ENCODE data around the gene PIP4K2C.
"Not testable (repeated sequence)": the region's sequence is repeated elsewhere in the genome, so short reads cannot be mapped to it uniquely, and the experiment has no call there.

Gene PIP4K2C

GRCh38 chr12:57586832-57587429, 4.1 kb upstream of the PIP4K2C start:
- DNase-seq (ENCODE audit: insufficient read length, low spot score) (no peak), FAIRE-seq (no peak)
- TF ChIP-seq CTCF (IDR thresholded peaks at IDR 0.05; ENCODE audit: insufficient read depth, missing control alignments) = no peak

DNA sequence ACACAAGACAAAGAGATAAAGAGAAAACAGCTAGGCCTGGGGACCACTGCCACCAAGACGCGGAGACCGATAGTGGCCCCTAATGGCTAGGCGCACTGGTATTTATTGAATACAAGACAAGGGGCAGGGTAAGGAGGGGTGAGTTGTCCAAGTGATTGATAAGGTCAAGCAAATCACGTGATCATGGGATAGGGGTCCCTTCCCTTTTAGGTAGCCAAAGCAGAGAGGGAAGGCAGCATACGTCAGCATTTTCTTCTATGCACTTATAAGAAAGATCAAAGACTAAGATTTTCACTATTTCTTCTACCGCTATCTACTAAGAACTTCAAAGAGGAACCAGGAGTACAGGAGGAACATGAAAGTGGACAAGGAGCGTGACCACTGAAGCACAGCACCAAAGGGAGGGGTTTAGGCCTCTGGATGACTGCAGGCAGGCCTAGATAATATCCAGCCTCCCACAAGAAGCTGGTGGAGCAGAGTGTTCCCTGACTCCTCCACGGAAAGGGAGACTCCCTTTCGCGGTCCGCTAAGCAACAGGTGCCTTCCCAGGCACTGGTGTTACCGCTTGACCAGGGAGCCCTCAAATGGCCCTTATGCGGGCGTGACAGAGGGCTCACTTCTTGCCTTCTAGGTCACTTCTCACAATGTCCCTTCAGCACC, 1.9 kb upstream of the PIP4K2C start:
- not testable (repeated sequence) for FAIRE-seq

DNA sequence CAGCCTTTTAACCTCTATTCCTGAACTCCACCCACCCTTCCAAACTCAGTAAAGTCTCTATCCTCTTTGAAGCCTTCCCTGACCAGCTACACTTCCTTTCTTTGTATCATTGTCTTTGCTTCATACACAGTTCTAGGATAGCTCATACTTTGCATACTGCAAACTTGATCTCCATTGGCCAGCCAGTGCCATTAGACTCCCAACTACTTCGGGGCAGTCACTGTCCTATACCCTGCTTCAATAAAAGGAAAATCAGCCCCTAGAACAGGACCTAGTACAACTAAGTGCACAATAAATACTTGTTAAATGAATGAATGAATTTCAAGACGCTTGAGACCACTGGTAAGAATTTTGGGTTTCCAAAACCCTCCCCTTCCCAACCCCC, 521 bp upstream of the PIP4K2C start:
- no peak for TF ChIP-seq CTCF (IDR thresholded peaks at IDR 0.05; ENCODE audit: insufficient read depth, missing control alignments)
- no peak for DNase-seq (ENCODE audit: insufficient read length, low spot score)
- no peak for FAIRE-seq

More for the DNA sequence above, 1.9 kb upstream of the PIP4K2C start:
- DNase-seq (ENCODE audit: insufficient read length, low spot score) = not testable (repeated sequence)

DNA sequence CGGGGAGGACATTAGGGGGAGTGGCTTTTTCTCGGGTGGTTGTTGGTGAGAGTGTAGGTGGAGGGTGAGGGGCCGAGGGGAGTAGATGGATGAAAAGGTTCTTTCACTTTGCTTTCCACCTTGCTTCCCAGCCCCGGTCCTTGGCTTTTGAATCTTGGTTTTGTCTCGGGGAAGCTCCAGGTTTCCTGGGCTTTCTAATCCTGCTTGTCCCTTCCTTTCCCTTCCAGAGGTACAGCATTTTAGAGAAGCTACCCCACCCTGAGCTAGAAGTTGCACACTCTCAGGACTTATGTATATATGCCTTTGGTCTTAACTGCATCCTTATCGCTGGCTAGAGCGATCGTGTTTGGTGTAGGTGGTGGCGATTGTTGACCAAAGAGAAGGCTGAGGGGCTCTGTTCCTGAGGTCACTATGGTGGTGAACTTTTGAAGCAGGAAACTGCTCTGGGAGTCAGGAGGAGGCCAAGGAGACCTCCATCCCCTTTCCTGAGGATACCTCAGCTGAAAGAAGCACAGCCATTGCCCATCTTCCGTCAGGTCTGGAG, 862 bp downstream of the PIP4K2C start:
- TF ChIP-seq CTCF (IDR thresholded peaks at IDR 0.05; ENCODE audit: insufficient read depth, missing control alignments) = no peak
- DNase-seq (ENCODE audit: insufficient read length, low spot score) (no peak), FAIRE-seq (no peak)

GRCh38 chr12:57592551-57593165, 1.7 kb downstream of the PIP4K2C start:
- no peak for TF ChIP-seq CTCF (IDR thresholded peaks at IDR 0.05; ENCODE audit: insufficient read depth, missing control alignments)
- DNase-seq (ENCODE audit: insufficient read length, low spot score) (no peak), FAIRE-seq (no peak)

GRCh38 chr12:57593187-57593586, 2.2 kb downstream of the PIP4K2C start:
- DNase-seq (ENCODE audit: insufficient read length, low spot score) (no peak), FAIRE-seq (no peak)
- no peak for TF ChIP-seq CTCF (IDR thresholded peaks at IDR 0.05; ENCODE audit: insufficient read depth, missing control alignments)

GRCh38 chr12:57600395-57600794, 9.4 kb downstream of the PIP4K2C start:
- TF ChIP-seq CTCF (IDR thresholded peaks at IDR 0.05; ENCODE audit: insufficient read depth, missing control alignments) = no peak
- FAIRE-seq (no peak), DNase-seq (ENCODE audit: insufficient read length, low spot score) (no peak)

All from D721Med (cell line).